GM18951 (cell line): Measurements from ENCODE around the gene WIZ.
"Not testable (repeated sequence)": the region's sequence is repeated elsewhere in the genome, so short reads cannot be mapped to it uniquely, and the experiment has no call there.

Experiments
- POLR2A ChIP-seq: IDR thresholded peaks from 4 replicates; pipeline ENCODE4 v1.6.1; 2011; ENCODE audit warnings: mild to moderate bottlenecking; ENCODE audit not compliant: insufficient read length, insufficient read depth; ENCODE audit errors: extremely low read depth
- in situ Hi-C: fragments of 300-500 bp; cut with MboI; formaldehyde crosslinking; loops from one replicate; pipeline ENCODE4 v1.12.0; 2022; ENCODE audit warnings: low sequenced_read_pairs, mixed read lengths, inconsistent platforms; ENCODE audit not compliant: unreplicated experiment

The WIZ gene, protein sequence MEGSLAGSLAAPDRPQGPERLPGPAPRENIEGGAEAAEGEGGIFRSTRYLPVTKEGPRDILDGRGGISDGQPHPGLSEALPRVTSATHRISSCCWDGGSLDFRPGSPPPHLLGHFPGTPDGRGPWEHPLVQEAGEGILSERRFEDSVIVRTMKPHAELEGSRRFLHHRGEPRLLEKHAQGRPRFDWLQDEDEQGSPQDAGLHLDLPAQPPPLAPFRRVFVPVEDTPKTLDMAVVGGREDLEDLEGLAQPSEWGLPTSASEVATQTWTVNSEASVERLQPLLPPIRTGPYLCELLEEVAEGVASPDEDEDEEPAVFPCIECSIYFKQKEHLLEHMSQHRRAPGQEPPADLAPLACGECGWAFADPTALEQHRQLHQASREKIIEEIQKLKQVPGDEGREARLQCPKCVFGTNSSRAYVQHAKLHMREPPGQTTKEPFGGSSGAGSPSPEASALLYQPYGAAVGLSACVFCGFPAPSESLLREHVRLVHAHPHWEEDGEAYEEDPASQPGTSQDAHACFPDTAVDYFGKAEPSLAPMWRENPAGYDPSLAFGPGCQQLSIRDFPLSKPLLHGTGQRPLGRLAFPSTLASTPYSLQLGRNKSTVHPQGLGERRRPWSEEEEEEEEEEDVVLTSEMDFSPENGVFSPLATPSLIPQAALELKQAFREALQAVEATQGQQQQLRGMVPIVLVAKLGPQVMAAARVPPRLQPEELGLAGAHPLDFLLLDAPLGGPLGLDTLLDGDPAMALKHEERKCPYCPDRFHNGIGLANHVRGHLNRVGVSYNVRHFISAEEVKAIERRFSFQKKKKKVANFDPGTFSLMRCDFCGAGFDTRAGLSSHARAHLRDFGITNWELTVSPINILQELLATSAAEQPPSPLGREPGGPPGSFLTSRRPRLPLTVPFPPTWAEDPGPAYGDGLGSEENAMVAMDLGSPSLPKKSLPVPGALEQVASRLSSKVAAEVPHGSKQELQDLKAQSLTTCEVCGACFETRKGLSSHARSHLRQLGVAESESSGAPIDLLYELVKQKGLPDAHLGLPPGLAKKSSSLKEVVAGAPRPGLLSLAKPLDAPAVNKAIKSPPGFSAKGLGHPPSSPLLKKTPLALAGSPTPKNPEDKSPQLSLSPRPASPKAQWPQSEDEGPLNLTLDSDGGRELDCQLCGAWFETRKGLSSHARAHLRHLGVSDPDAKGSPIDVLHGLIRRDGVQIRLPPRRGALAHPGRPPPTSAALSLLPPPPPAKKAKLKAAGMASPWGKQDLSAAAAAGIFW (N-terminal part only)

DNA sequence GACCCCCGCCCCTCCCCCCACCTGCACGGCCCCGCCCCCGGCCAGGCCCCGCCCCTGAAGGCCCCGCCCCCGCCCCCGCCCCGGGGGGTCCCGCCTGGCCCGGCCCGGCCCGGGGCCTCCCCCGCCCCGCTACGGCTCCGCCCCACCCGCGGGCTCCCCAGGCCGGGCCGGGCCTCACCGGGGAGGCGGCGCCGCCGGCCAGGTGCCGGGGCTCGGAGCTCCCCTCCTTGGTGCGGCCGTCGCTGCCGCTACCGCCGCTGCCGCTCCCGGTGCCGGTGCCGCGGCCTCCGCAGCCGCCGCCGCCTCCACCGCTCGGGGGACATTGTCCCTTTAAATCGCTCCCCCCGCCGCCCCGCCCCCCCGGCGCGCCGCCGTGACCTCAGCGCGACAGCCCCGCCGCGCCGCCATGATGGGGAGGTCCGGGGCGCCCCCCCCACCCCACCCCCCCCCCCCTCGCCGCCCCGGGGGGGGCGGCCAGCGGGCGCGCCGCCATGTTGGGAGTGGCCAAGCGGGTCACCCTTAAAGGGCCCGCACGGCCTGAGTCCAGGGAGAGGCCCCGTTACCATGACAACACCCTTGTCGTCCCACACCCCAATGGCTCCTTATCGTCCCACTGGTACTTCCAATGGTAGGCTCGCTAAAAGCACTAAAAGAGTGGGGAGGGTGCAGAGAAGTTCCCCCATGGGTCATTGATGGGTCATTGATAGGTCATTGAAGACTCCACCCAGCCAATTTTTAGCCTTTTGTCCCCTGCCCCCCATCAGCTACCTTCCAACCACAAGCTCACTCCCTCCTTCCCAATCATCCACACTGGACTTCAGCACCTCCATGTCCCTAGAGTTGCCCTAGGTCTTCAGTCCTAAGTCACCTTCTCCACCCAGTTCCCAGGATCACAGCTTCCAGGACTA, at the start of gene WIZ:
WIZ (minus strand) TSS at position 337 of the 908 bp plus-strand sequence. CDS start 1,649 bp downstream, outside the sequence.
- TF ChIP-seq POLR2A = peak; percentile 41
- in situ Hi-C loops = no loop called here

DNA sequence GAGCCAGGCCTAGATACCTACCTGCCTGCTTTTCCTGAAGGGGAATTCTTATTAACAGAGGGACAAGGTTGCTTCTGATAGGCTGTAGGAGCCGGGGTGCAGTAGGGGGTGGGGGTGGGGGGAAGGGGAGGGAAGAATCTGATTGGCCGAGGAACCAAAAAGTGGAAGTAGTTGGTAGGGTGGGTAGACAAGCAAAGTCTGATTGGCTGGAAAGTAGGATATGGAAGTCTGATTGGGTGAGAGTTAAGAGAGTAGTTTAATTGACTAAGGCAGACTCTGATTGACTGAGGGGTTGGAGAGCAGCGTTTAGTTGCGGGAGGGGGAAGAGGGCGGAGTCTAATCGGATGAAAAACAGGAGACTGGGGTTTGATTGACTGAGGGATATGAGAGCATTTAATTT, 49.2 kb upstream of the WIZ start:
- in situ Hi-C loops = no loop called here
- TF ChIP-seq POLR2A = no peak

DNA sequence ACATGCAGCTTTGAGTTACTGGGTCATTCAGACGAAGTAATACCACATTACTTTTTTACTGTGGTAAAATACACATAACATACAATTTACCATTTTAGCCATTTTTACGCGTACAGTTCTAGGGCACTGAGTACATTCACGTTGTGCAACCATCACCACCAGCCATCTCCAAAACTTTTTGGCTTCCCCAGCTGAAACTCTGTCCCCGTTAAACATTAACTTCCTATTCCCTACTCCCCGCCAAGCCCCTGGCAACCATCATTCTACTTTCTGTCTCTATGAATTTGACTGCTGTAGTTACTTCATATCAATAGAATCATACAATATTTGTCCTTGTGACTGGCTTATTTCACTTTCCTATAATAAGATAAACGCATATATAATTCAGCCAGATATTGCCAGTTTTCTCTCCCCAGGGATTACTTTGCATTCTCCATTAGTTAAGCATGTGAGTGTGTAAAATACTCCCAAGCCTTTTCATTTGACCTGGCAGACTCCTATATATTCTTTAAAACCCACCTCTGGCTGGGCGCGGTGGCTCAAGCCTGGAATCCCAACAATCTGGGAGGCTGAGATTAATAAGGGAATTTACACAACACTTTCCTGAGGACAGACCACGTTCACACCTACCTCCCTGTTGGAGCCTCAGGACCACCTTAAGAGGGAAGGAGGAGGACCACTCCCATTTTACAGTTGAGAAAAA, 48.6 kb upstream of the WIZ start:
- no peak for TF ChIP-seq POLR2A

DNA sequence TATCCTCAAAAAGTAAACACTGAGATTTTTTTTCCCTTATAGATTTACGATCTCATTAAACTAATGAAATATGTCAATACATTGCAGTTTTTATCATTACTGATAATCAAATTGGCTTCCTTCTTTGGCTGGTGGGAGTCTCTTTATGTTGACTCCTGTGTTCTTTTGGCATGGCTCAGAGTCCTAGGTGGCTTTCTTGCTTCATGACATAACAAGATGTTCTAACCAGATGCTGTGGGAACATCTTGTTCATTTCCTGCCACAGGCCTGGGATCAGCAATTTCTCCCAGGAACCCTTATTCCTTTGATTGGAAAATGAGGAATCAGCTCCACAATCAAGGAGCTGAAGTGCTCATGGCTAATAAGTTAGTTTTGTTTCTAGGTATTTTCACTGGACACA, 45.4 kb upstream of the WIZ start:
- in situ Hi-C loops = no loop called here
- no peak for TF ChIP-seq POLR2A

More for the DNA sequence above, 48.6 kb upstream of the WIZ start:
- in situ Hi-C loops = no loop called here

DNA sequence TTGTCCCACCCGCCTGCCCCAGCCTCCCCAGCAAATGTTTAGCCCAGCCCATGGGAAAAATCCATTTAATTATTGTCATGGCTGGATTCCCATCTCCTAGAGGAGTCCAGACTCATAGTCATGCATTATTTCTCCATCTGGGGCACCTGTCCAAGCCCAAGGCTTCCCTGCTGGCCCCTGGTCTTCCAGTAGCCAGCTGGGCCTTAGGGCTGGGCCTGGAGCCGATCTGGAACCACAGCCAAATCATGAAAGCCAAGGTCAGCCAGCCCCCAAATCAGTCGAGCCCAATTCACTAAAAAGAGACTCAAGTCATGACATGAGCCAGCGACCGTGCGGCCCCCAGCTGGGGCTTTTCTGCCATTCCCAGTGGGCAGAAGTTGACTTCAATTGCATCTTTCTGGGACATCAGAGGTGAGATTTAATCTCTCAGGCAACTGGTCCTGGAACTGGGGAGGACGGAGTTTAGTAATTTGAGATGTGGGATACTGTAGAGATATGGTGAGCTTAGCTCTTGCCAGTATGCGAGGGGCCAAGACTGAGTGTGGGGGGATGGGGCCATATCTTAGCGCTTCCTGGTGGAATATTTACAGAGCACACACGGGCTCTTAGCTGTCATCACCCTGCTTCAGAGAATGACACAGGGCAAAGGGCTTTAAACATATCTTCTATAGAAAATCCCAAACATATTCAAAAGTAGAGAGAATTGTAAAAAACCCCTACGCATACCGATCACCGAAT, 38.9 kb upstream of the WIZ start:
- no peak for TF ChIP-seq POLR2A
- in situ Hi-C loops = no loop called here

DNA sequence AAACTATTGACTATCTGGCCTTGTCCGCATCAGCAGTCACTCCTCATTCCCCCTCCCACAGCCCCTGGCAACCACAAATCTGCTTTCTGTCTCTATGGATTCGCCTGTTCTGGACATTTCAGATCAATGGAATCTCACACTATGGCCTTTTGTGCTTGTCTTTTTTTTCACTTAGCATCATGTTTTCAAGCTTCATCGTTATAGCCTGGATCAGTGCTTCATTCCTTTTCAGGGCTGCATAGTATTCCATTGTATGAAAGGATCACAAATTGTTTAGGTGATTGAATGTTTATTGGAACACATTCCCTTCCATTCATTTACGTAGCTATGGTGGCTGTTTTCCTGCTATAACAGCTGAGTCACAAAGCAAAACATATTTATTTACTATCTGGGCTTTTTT, 37.3 kb upstream of the WIZ start:
- no peak for TF ChIP-seq POLR2A
- in situ Hi-C loops = no loop called here

DNA sequence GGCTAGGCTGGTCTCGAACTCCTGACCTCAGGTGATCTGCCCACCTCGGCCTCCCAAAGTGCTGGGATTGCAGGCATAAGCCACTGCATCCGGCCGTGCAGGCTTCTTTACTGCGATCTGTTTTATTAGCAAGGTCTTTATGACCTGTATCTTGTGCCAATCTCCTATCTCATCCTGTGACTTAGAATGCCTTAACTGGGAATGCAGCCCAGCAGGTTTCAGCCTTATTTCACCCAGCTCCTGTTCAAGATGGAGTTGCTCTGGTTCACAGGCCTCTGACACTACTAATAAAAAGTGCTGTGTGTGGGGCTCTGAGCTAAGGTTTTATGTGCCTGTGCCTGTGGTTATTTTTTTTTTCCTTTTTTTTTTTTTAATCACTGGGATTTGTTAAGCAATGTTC, 36.0 kb upstream of the WIZ start:
- in situ Hi-C loops = not testable (repeated sequence)

DNA sequence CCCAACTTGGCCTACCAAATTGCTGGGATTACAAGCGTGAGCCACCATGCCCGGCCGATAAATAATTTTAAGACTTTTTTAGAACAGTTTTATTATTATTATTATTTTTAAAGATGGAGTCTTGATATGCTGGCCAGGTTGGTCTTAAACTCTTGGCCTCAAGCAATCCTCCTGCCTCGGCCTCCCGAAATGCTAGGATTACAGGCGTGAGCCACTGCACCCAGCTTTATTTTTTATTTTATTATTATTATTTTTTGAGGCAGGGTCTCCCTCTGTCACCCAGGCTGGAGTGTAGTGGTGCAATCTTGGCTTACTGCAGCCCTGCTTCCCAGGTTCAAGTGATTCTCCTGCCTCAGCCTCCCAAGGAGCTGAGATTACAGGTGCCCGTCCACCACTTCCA, 31.2 kb upstream of the WIZ start:
- in situ Hi-C loops = not testable (repeated sequence)

DNA sequence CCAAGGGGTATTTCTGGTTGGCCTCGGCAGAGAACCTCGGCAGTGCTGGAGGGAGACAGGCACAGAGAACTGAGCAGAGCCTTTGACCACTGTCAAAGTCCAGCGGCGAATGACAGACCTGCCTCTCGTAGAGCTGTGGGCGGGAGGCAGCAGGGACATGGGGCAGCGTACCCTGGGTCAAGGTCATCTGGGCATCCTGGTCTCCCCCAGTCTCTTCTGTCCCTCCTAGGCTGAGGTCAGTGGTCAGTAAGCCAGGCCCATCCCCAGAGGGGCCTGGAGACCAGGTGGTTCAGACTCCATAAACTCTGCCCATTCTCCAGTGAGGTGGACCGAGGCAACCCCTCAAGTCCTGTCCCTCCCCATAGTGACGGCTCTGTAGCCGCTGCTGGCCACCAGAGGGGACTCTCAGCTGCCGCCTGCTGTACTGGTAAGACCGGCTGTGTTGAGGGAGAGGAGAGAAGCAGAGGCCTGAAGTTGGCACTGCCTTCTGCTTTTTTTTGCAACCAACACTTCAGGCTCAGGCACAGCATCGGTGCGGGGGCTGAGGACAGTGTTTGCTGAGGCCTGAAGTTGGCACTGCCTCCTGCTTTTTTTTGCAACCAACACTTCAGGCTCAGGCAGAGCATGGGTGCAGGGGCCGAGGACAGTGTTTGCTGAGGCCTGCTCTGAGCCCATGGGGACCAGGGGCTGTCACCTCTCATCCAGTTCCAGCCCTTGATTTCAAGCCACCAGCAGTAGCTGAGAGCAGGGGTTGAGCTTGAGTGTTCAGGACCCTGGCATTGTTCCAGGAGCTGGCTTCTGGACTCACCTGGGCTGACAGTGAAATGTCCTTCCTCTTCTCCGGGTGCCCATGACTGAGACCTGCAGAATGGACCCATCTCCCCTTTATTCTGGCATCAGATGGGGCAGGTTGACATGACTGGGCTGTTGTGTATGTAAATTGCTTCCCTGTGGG, 29.9 kb upstream of the WIZ start, which contains the start of gene PGLYRP2:
PGLYRP2 (minus strand) TSS at position 111 of the 955 bp plus-strand sequence. CDS start 130 bp downstream, outside the sequence.
- TF ChIP-seq POLR2A = no peak
- in situ Hi-C loops = no loop called here

DNA sequence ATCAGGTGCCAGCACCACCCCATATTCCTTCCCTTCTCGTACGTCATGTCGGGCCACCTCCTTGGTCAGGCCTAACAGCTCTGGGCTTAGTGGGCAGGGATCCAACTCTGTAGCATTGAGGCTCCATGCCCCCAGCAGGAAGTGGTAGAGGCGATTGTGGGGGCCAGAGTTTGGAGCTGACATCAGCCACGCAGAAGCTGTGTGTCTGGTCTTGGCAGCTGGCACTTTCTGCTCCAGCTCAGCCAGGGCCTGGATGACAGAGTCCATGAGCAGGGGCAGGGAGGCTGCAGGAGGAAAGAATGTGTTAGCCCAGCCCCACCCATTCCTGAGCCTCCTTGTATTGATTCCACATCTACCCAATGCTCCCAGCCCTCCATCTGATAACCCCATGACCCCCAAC, 26.6 kb upstream of the WIZ start:
- no peak for TF ChIP-seq POLR2A
- in situ Hi-C loops = no loop called here

DNA sequence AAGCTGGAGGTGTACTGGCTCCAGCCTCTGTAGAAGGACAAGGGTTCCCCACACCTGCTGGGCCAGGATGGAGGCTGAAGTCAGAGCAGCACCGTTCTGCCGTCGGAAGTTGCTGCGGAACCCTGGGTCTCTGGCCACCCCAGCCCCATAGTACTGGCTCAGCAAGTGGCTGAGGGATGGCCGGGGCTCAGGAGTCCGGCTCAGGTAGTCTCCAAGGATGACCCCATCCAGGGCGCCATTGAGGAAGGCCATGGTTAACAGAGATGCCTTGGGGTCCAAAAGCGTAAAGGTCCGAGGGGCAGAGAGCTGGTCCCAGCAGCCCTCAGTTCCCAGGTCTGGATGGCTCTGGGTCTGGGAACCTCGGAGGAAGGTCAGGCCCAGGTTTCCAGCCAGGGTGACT, 25.9 kb upstream of the WIZ start:
- no peak for TF ChIP-seq POLR2A
- in situ Hi-C loops = no loop called here
